ENCODE results near the gene PTPRN2.
"Not testable (repeated sequence)": the region's sequence is repeated elsewhere in the genome, so short reads cannot be mapped to it uniquely, and the experiment has no call there.

PTPRN2 gene

GRCh38 chr7:157500171-157500960 is 1087.3 kb downstream of the PTPRN2 start:
- DNase-seq: no peak

- no peak for DNase-seq
These were observed 1087.8 kb downstream of the PTPRN2 start for GRCh38 chr7:157499835-157500153.

GRCh38 chr7:157499121-157499834 is 1088.3 kb downstream of the PTPRN2 start:
- DNase-seq: no peak

GRCh38 chr7:157498657-157499056 is 1089.0 kb downstream of the PTPRN2 start:
- no peak for DNase-seq

GRCh38 chr7:157497744-157498651 is 1089.6 kb downstream of the PTPRN2 start:
- no peak for DNase-seq

- no peak for DNase-seq
These were observed 1090.3 kb downstream of the PTPRN2 start for GRCh38 chr7:157497367-157497743.

GRCh38 chr7:157496416-157497275 is 1091.0 kb downstream of the PTPRN2 start:
- DNase-seq: no peak

GRCh38 chr7:157495594-157495993 is 1092.0 kb downstream of the PTPRN2 start:
- no peak for DNase-seq

- no peak for DNase-seq
These were observed 1092.5 kb downstream of the PTPRN2 start for GRCh38 chr7:157495177-157495553.

- DNase-seq: no peak
These were observed 1093.0 kb downstream of the PTPRN2 start for GRCh38 chr7:157494506-157495176.

- no peak for DNase-seq
These were observed 1093.8 kb downstream of the PTPRN2 start for GRCh38 chr7:157493776-157494175.

- no peak for DNase-seq
These were observed 1094.6 kb downstream of the PTPRN2 start for GRCh38 chr7:157493017-157493416.

GRCh38 chr7:157490465-157490912 is 1097.1 kb downstream of the PTPRN2 start:
- DNase-seq: no peak

GRCh38 chr7:157489870-157490269 is 1097.8 kb downstream of the PTPRN2 start:
- not testable (repeated sequence) for DNase-seq
